IMR-90 (cell line): ENCODE measurements around the gene SAP30BP. TPM values are rescaled to one million over a fixed set of nuclear protein-coding genes. Genes with fewer than 3 reads are reported as not detected.

Source experiments
- ATAC-seq: fragments of 200-7000 bp; cut with Tn5 transposase; 2 replicates; pipeline ENCODE4 v1.9.1; 2020; ENCODE audit warnings: low read depth, mild to moderate bottlenecking, moderate library complexity
- BruUV-seq: library from RNA; stranded (reverse); fragments of 400-500 nt; replicated peaks from 2 replicates; lab custom pipeline; 2021; lab: Mats Ljungman, UMichigan
- CTCF ChIA-PET: fragments of 300-600 bp; formaldehyde crosslinking; extraction: SDS; loops from one replicate; lab custom pipeline; 2021; ENCODE audit warnings: antibody characterized with exemption; lab: Yijun Ruan, JAX
- POLR2A ChIA-PET: fragments of 300-600 bp; sonication (Branson Sonifier 250); formaldehyde crosslinking; loops from one replicate; lab custom pipeline; 2022; ENCODE audit warnings: antibody characterized with exemption; ENCODE audit not compliant: unreplicated experiment; lab: Charles Lee
- DNase-seq: peaks from one replicate; pipeline ENCODE4 v3.0.0; 2013
- H2AFZ ChIP-seq: replicated peaks from 2 replicates; pipeline ENCODE3; 2013; ENCODE audit warnings: low read length, mild to moderate bottlenecking; ENCODE audit not compliant: poor library complexity
- H2AK5ac ChIP-seq: 2 replicates; pipeline ENCODE4 v1.6.1; 2013; ENCODE audit warnings: low read depth, low read length, inconsistent platforms
- H2AK9ac ChIP-seq: replicated peaks from 2 replicates; pipeline ENCODE3; 2013; ENCODE audit warnings: mild to moderate bottlenecking, low read depth, low read length, moderate library complexity; ENCODE audit not compliant: poor library complexity
- H2BK120ac ChIP-seq: 2 replicates; pipeline ENCODE4 v1.6.1; 2013; ENCODE audit warnings: low read depth, low read length, inconsistent platforms
- H2BK15ac ChIP-seq: 3 replicates; pipeline ENCODE4 v1.6.1; 2013; ENCODE audit warnings: low read depth, low read length, inconsistent platforms
- H2BK20ac ChIP-seq: 2 replicates; pipeline ENCODE4 v1.6.1; 2013; ENCODE audit warnings: low read depth, mild to moderate bottlenecking, inconsistent platforms, low read length, moderate library complexity
- H2BK5ac ChIP-seq: 2 replicates; pipeline ENCODE4 v1.6.1; 2013; ENCODE audit warnings: mild to moderate bottlenecking, low read depth, low read length, inconsistent platforms; ENCODE audit not compliant: poor library complexity, severe bottlenecking
- H3K14ac ChIP-seq: replicated peaks from 2 replicates; pipeline ENCODE4 v1.6.1; 2013; ENCODE audit warnings: low read depth, low read length, inconsistent platforms
- H3K18ac ChIP-seq: 2 replicates; pipeline ENCODE4 v1.6.1; 2013; ENCODE audit warnings: low read depth, low read length, control low read depth
- H3K23ac ChIP-seq: 2 replicates; pipeline ENCODE4 v1.6.1; 2013; ENCODE audit warnings: low read depth, low read length, inconsistent platforms
- H3K27ac ChIP-seq: 2 replicates; pipeline ENCODE4 v1.5.1; 2013; ENCODE audit warnings: mild to moderate bottlenecking, control low read depth, low read length; ENCODE audit not compliant: insufficient read depth
- H3K27me3 ChIP-seq: 2 replicates; pipeline ENCODE4 v1.6.1; 2013; ENCODE audit warnings: low read length; ENCODE audit not compliant: control insufficient read depth, insufficient read depth
- H3K36me3 ChIP-seq: 2 replicates; pipeline ENCODE4 v1.6.1; 2013; ENCODE audit warnings: low read length, mixed read lengths; ENCODE audit not compliant: control insufficient read depth, insufficient read depth
- H3K4ac ChIP-seq: 2 replicates; pipeline ENCODE4 v1.6.1; 2013; ENCODE audit warnings: low read depth, low read length, inconsistent platforms
- H3K4me1 ChIP-seq: 2 replicates; pipeline ENCODE4 v1.6.1; 2013; ENCODE audit warnings: low read length, mixed read lengths; ENCODE audit not compliant: control insufficient read depth, insufficient read depth
- H3K4me2 ChIP-seq: 2 replicates; pipeline ENCODE4 v1.6.1; 2013; ENCODE audit warnings: low read depth, mild to moderate bottlenecking, control low read depth, low read length, moderate library complexity
- H3K4me3 ChIP-seq: 2 replicates; pipeline ENCODE4 v1.5.1; 2013; ENCODE audit warnings: low read depth, mild to moderate bottlenecking, control low read depth, low read length, moderate library complexity; ENCODE audit not compliant: insufficient read depth
- H3K56ac ChIP-seq: 2 replicates; pipeline ENCODE4 v1.6.1; 2013; ENCODE audit warnings: low read length, inconsistent platforms; ENCODE audit not compliant: insufficient read depth; ENCODE audit errors: extremely low read depth
- H3K79me1 ChIP-seq, 2 experiments: 2 replicates each; pipeline ENCODE4 v1.6.1; 2013; ENCODE audit warnings: low read length in 2 of 2, inconsistent platforms in 1 of 2, low read depth in 1 of 2
- H3K9ac ChIP-seq: 2 replicates; pipeline ENCODE4 v1.6.1; 2013; ENCODE audit warnings: low read depth, low read length, control low read depth
- H3K9me1 ChIP-seq: 2 replicates; pipeline ENCODE4 v1.6.1; 2013; ENCODE audit warnings: low read length, inconsistent platforms; ENCODE audit not compliant: insufficient read depth
- H3K9me3 ChIP-seq: 2 replicates; pipeline ENCODE4 v1.6.1; 2013; ENCODE audit warnings: low read length; ENCODE audit not compliant: control insufficient read depth, insufficient read depth
- H4K20me1 ChIP-seq: 2 replicates; pipeline ENCODE4 v1.6.1; 2013; ENCODE audit warnings: low read length, inconsistent platforms; ENCODE audit not compliant: insufficient read depth
- H4K5ac ChIP-seq: 2 replicates; pipeline ENCODE4 v1.6.1; 2013; ENCODE audit warnings: mild to moderate bottlenecking, low read depth, low read length, control low read depth
- H4K8ac ChIP-seq, 2 experiments: 2 replicates each; pipeline ENCODE4 v1.6.1; 2013; ENCODE audit warnings: low read depth in 2 of 2, low read length in 2 of 2, control low read depth in 1 of 2, inconsistent platforms in 1 of 2
- H4K91ac ChIP-seq: 2 replicates; pipeline ENCODE4 v1.6.1; 2013; ENCODE audit warnings: low read depth, low read length, inconsistent platforms; ENCODE audit not compliant: insufficient read depth
- BHLHE40 ChIP-seq: fragments of 150-350 bp; IDR thresholded peaks from 2 replicates; pipeline ENCODE4 v1.6.1; 2016; ENCODE audit warnings: mild to moderate bottlenecking, low read depth, low read length
- CHD1 ChIP-seq: IDR thresholded peaks from 2 replicates; pipeline ENCODE4 v1.6.1; 2012; ENCODE audit warnings: low read depth, low read length, improper control_type of control experiment
- CTCF ChIP-seq: conservative IDR thresholded peaks from 2 replicates; pipeline ENCODE4 v1.5.1; 2012; ENCODE audit warnings: mild to moderate bottlenecking, low read depth, low read length, improper control_type of control experiment
- ELK1 ChIP-seq: fragments of 150-350 bp; IDR thresholded peaks from 2 replicates; pipeline ENCODE4 v1.6.1; 2016; ENCODE audit warnings: low read depth, mild to moderate bottlenecking, low read length, moderate library complexity, borderline replicate concordance
- FOS ChIP-seq: fragments of 150-350 bp; IDR thresholded peaks from 2 replicates; pipeline ENCODE4 v1.6.1; 2016; ENCODE audit warnings: low read depth, low read length
- MAFK ChIP-seq: IDR thresholded peaks from 2 replicates; pipeline ENCODE4 v1.6.1; 2012; ENCODE audit warnings: low read depth, low read length, improper control_type of control experiment
- MAZ ChIP-seq: IDR thresholded peaks from 2 replicates; pipeline ENCODE4 v1.6.1; 2012; ENCODE audit warnings: low read depth, mild to moderate bottlenecking, low read length, improper control_type of control experiment, moderate library complexity, borderline replicate concordance
- NFE2L2 ChIP-seq: fragments of 150-350 bp; IDR thresholded peaks from 2 replicates; pipeline ENCODE4 v1.6.1; 2016; ENCODE audit warnings: low read depth, mild to moderate bottlenecking, low read length
- POLR2A ChIP-seq: IDR thresholded peaks from 2 replicates; pipeline ENCODE4 v1.6.1; 2012; ENCODE audit warnings: mild to moderate bottlenecking, low read depth, low read length
- RAD21 ChIP-seq: IDR thresholded peaks from 2 replicates; pipeline ENCODE4 v1.6.1; 2012; ENCODE audit warnings: low read length, improper control_type of control experiment
- RCOR1 ChIP-seq: IDR thresholded peaks from 2 replicates; pipeline ENCODE4 v1.6.1; 2012; ENCODE audit warnings: mild to moderate bottlenecking, low read length, improper control_type of control experiment; ENCODE audit not compliant: insufficient replicate concordance
- RFX5 ChIP-seq: IDR thresholded peaks from 2 replicates; pipeline ENCODE4 v1.8.0; 2012; ENCODE audit warnings: low read depth, mild to moderate bottlenecking, low read length, moderate library complexity
- SMC3 ChIP-seq: fragments of 150-350 bp; IDR thresholded peaks from 2 replicates; pipeline ENCODE4 v1.6.1; 2016; ENCODE audit warnings: low read depth, mild to moderate bottlenecking, antibody characterized with exemption, low read length, moderate library complexity
- USF2 ChIP-seq: fragments of 150-350 bp; IDR thresholded peaks from 2 replicates; pipeline ENCODE4 v1.6.1; 2017; ENCODE audit warnings: mild to moderate bottlenecking, antibody characterized with exemption, low read length, low read depth
- WGBS, 2 experiments: methylation state at CpG; one replicate each; pipeline versions ENCODE4 v1.1.5 to v1.1.7; 2013; ENCODE audit warnings: missing lambda C conversion rate in 2 of 2; ENCODE audit not compliant: insufficient read length in 1 of 2; ENCODE audit errors: extremely low coverage in 2 of 2; 5-methylcytosine and 5-hydroxymethylcytosine counted together
- dilution Hi-C: fragments of 300-500 bp; cut with HindIII; formaldehyde crosslinking; loops from one replicate; pipeline ENCODE4 v1.14.3; 2018; ENCODE audit warnings: low sequenced_read_pairs; ENCODE audit not compliant: unreplicated experiment
- in situ Hi-C: fragments of 300-500 bp; cut with MboI; formaldehyde crosslinking; loops from 3 replicates; pipeline ENCODE4 v1.14.3; 2019; ENCODE audit warnings: low sequenced_read_pairs, inconsistent platforms, mixed read lengths
- intact Hi-C: fragments of 100-400 bp; cut with micrococcal nuclease; formaldehyde crosslinking; loops from 2 replicates; pipeline ENCODE4 v1.10.0; 2022
- polyA plus RNA-seq, 3 experiments: library from polyadenylated mRNA; depleted of rRNA; stranded (reverse); fragments of >200 nt; gene quantifications; 2 replicates each; pipeline ENCODE4 v1.2.3, GENCODE V29; 2012; ENCODE audit warnings: low replicate concordance in 1 of 3
- total RNA-seq: library from RNA; depleted of rRNA; stranded (reverse); fragments of >200 nt; gene quantifications from 2 replicates; pipeline ENCODE4 v1.2.3, GENCODE V29; 2012

SAP30BP gene
- total and polyA plus RNA-seq, 2 of the 4 experiments (the other 2 are of a cell fraction) = 70.4 to 139 TPM

- no peak overlapping the region for H2BK15ac ChIP-seq
- no peak overlapping the region for H2BK120ac ChIP-seq
- H3K18ac ChIP-seq = no peak overlapping the region
- DNase-seq (no peak), ATAC-seq (no peak)
- no peak overlapping the region for H2BK5ac ChIP-seq
- ChIA-PET CTCF (interaction anchor here (1.0 to 1.8 kb wide), 3 partner anchors 10 to 103 kb away, joined by 3 to 9 read pairs (median 3); no protein-coding TSS in a partner anchor), POLR2A (interaction anchor here (0.6 kb wide), 1 partner anchor 109 kb away, joined by 3 read pairs; no protein-coding TSS in a partner anchor)
- no peak overlapping the region for H4K8ac ChIP-seq
- H3K9ac ChIP-seq = no peak overlapping the region
- dilution Hi-C loops = no loop called here
- no peaks in the 10 kb centered on the region for H3K9me1 ChIP-seq
- H2AK9ac ChIP-seq = no peak overlapping the region
- H4K91ac ChIP-seq = no peak overlapping the region
- 56% methylated on average over 8 of the region's 20 CpGs; no CpG with 5 or more reads in 1 of the 2 experiments for WGBS, 2 experiments
- no peak for TF ChIP-seq ELK1
- no peak for TF ChIP-seq MAZ
- no peak for TF ChIP-seq RFX5
- no peak for TF ChIP-seq MAFK
- no peak for TF ChIP-seq USF2
- TF ChIP-seq POLR2A = no peak
- TF ChIP-seq FOS = no peak
- TF ChIP-seq RAD21 = no peak
- no peak for TF ChIP-seq SMC3
- TF ChIP-seq CTCF = no peak
- no peak for TF ChIP-seq RCOR1
- TF ChIP-seq BHLHE40 = no peak
- no peak for TF ChIP-seq CHD1
- TF ChIP-seq NFE2L2 = no peak
- no peak overlapping the region for H3K14ac ChIP-seq
- no TSS peak for BruUV-seq
- no peak overlapping the region for H4K5ac ChIP-seq
- no peak overlapping the region for H2AFZ ChIP-seq
- H3K27me3 ChIP-seq = peaks cover 2% of the 10 kb centered on the region; the same call in 1 of the 2 replicates
- H3K9me3 ChIP-seq = no peaks in the 10 kb centered on the region
- no peaks in the 10 kb centered on the region for H3K4me1 ChIP-seq
- no peaks in the 10 kb centered on the region for H4K20me1 ChIP-seq
- no peak overlapping the region for H3K4me2 ChIP-seq
- no peak overlapping the region for H3K23ac ChIP-seq
- H3K27ac ChIP-seq = no peak overlapping the region
- H3K79me1 ChIP-seq = no peaks in the 10 kb centered on the region
- no peak overlapping the region for H2AK5ac ChIP-seq
- in situ Hi-C loops = no loop called here
- H2BK20ac ChIP-seq = no peak overlapping the region
- H3K56ac ChIP-seq = no peak overlapping the region
- no peak overlapping the region for H3K4me3 ChIP-seq
- intact Hi-C loops = no loop called here
- no peaks in the 10 kb centered on the region for H3K36me3 ChIP-seq
- H3K4ac ChIP-seq = no peak overlapping the region
Measured at GRCh38 chr17:75737133-75737962, 70.2 kb downstream of the SAP30BP start.
